Measurements from ENCODE around the gene SUPT3H.
A peak's percentile ranks its signal among the peaks of the same experiment; 100 is the strongest.

The SUPT3H gene

GRCh38 chr6:45006893-45007292, 370.8 kb downstream of the SUPT3H start:
- no peak for DNase-seq

- no peak for DNase-seq
These were observed 373.8 kb downstream of the SUPT3H start for GRCh38 chr6:45003961-45004360.

GRCh38 chr6:45003387-45003786, 374.3 kb downstream of the SUPT3H start:
- peak in 1 of 58 donors; percentile 9 for DNase-seq

- DNase-seq: no peak
These were observed 375.2 kb downstream of the SUPT3H start for GRCh38 chr6:45002390-45003105.

GRCh38 chr6:45001663-45002062, 376.1 kb downstream of the SUPT3H start:
- DNase-seq: no peak

GRCh38 chr6:45000833-45001232, 376.9 kb downstream of the SUPT3H start:
- DNase-seq: no peak

GRCh38 chr6:44999066-44999465, 378.7 kb downstream of the SUPT3H start:
- DNase-seq: no peak

GRCh38 chr6:44995486-44996132, 382.1 kb downstream of the SUPT3H start:
- DNase-seq: no peak

- peak in 1 of 58 donors; percentile 15 for DNase-seq
These were observed 388.3 kb downstream of the SUPT3H start for GRCh38 chr6:44989391-44989790.

- no peak for DNase-seq
These were observed 392.7 kb downstream of the SUPT3H start for GRCh38 chr6:44985006-44985405.

GRCh38 chr6:44983467-44984365, 394.0 kb downstream of the SUPT3H start:
- no peak for DNase-seq

GRCh38 chr6:44980841-44981240, 396.9 kb downstream of the SUPT3H start:
- DNase-seq: peak in 1 of 58 donors; percentile 4

GRCh38 chr6:44976677-44977641, 400.8 kb downstream of the SUPT3H start:
- no peak for DNase-seq

GRCh38 chr6:44974511-44974910, 403.2 kb downstream of the SUPT3H start:
- no peak for DNase-seq

- DNase-seq: no peak
These were observed 405.0 kb downstream of the SUPT3H start for GRCh38 chr6:44972709-44973108.

- DNase-seq: no peak
These were observed 408.1 kb downstream of the SUPT3H start for GRCh38 chr6:44969446-44970185.

GRCh38 chr6:44967481-44967880, 410.3 kb downstream of the SUPT3H start:
- DNase-seq: no peak

- no peak for DNase-seq
These were observed 411.2 kb downstream of the SUPT3H start for GRCh38 chr6:44966449-44967092.

- no peak for DNase-seq
These were observed 412.0 kb downstream of the SUPT3H start for GRCh38 chr6:44965708-44966107.

GRCh38 chr6:44960898-44961297, 416.8 kb downstream of the SUPT3H start:
- DNase-seq: no peak

All from anterior cingulate cortex (tissue), 58 donors.